Right lobe of liver (tissue), 4 donors: ENCODE results near the gene GALNS.

Experiments used
- POLR2A ChIP-seq: fragments of 450-650 bp; IDR thresholded peaks from one replicate; pipeline ENCODE4 v1.6.1; 2017; ENCODE audit warnings: antibody characterized with exemption, mild to moderate bottlenecking
- TF ChIP-seq, protein P1 (sequence below), 4 donors: fragments of 200-600 bp in 3 of 4; fragments of 450-650 bp in 1 of 4; IDR thresholded peaks; one replicate each; pipeline versions ENCODE4 v1.5.1 to v1.8.0; 2016 to 2022; ENCODE audit warnings: antibody characterized with exemption in 4 of 4, mild to moderate bottlenecking in 2 of 4
- donor health status: DM: no; HTN: no; CAD: no.
- donor health status: DM: no; HTN: no; CAD: no.
- donor health status: DM: no; HTN: yes; CAD: no.

DNA sequence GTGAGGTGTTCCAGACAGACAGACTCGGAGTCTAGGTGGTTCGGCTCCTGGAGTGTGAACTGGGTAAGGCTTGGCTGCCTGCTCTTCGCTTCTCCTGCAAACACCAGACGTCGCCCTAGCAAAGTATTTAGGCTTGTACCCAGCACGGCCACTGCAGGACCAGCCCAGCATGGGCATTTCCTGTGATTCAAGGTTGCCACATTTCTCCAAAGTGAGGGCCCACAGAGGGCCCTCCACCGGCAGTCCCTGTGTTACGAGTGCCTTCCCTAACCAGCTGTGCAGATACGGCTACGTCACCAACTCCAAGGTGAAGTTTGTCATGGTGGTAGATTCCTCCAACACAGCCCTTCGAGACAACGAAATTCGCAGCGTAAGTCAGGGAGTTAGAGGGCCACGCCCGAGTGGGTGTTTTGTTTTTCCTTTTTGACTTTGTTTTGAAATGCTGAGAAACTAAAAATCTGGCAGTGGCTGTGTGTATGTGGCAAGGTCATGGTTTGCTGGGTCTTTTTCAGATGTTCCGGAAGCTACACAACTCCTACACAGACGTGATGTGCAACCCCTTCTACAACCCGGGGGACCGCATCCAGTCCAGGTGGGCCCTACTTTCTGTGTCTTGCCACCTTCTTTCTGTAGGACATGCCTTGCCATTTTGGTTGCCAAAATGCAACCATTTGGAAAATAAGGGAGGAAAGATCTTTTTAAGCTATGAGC, 2.8 kb upstream of the GALNS start:
- TF ChIP-seq, protein P1, sequence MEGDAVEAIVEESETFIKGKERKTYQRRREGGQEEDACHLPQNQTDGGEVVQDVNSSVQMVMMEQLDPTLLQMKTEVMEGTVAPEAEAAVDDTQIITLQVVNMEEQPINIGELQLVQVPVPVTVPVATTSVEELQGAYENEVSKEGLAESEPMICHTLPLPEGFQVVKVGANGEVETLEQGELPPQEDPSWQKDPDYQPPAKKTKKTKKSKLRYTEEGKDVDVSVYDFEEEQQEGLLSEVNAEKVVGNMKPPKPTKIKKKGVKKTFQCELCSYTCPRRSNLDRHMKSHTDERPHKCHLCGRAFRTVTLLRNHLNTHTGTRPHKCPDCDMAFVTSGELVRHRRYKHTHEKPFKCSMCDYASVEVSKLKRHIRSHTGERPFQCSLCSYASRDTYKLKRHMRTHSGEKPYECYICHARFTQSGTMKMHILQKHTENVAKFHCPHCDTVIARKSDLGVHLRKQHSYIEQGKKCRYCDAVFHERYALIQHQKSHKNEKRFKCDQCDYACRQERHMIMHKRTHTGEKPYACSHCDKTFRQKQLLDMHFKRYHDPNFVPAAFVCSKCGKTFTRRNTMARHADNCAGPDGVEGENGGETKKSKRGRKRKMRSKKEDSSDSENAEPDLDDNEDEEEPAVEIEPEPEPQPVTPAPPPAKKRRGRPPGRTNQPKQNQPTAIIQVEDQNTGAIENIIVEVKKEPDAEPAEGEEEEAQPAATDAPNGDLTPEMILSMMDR (IDR thresholded peaks at IDR 0.05), result no peak
- TF ChIP-seq POLR2A, result no peak
